Measurements from ENCODE around the gene RTP5. TPM values are rescaled to one million over a fixed set of nuclear protein-coding genes. Genes with fewer than 3 reads are reported as not detected.
"Not testable (repeated sequence)": the region's sequence is repeated elsewhere in the genome, so short reads cannot be mapped to it uniquely, and the experiment has no call there.

RTP5 gene
- total RNA-seq, 2 donors from 2014 or later, result not detected

GRCh38 chr2:241906826-241907570, 37.5 kb downstream of the RTP5 start:
- H3K36me3 ChIP-seq (ENCODE audit: control insufficient read depth, insufficient read depth, low read length), result no peaks in the 10 kb centered on the region
- no peak for TF ChIP-seq CTCF (conservative IDR thresholded peaks at IDR 0.05)
- no peaks in the 10 kb centered on the region for H3K4me1 ChIP-seq (ENCODE audit: control insufficient read depth, insufficient read depth, low read length)
- no peak overlapping the region for H3K27ac ChIP-seq (ENCODE audit: low read depth, low read length)
- no peaks in the 10 kb centered on the region for H3K9me3 ChIP-seq (ENCODE audit: control insufficient read depth, low read length)
- no peak overlapping the region for H3K9ac ChIP-seq (ENCODE audit: extremely low read depth, low read length, poor library complexity, severe bottlenecking)
- Mint-ChIP-seq H3K4me3 (no peak overlapping the region), H3K36me3 (ENCODE audit: low read depth) (no peaks in the 10 kb centered on the region), H3K4me1 (no peaks in the 10 kb centered on the region), H3K27ac (no peak overlapping the region), H3K9me3 (peaks cover 3% of the 10 kb centered on the region), H3K27me3 (ENCODE audit: insufficient read depth) (no peaks in the 10 kb centered on the region)
- DNase-seq, result no peak
- WGBS, 2 experiments (ENCODE audit: insufficient coverage in 1 of 2, insufficient read length in 1 of 2), result 94% methylated on average over 13 to 17 of the region's 18 CpGs
- H3K4me3 ChIP-seq (ENCODE audit: low read length), result no peak overlapping the region
- H3K27me3 ChIP-seq (ENCODE audit: control insufficient read depth, insufficient read depth, low read length, poor library complexity, severe bottlenecking), result no peaks in the 10 kb centered on the region

GRCh38 chr2:241907831-241908230, 38.3 kb downstream of the RTP5 start:
- not testable (repeated sequence) for H3K4me3 Mint-ChIP-seq; H3K4me1 ChIP-seq (ENCODE audit: control insufficient read depth, insufficient read depth, low read length); H3K9me3 Mint-ChIP-seq; H3K9me3 ChIP-seq (ENCODE audit: control insufficient read depth, low read length); H3K9ac ChIP-seq (ENCODE audit: extremely low read depth, low read length, poor library complexity, severe bottlenecking); H3K27ac Mint-ChIP-seq; H3K4me1 Mint-ChIP-seq; H3K27me3 ChIP-seq (ENCODE audit: control insufficient read depth, insufficient read depth, low read length, poor library complexity, severe bottlenecking); DNase-seq; H3K36me3 Mint-ChIP-seq (ENCODE audit: low read depth); H3K27ac ChIP-seq (ENCODE audit: low read depth, low read length); H3K27me3 Mint-ChIP-seq (ENCODE audit: insufficient read depth); H3K36me3 ChIP-seq (ENCODE audit: control insufficient read depth, insufficient read depth, low read length); H3K4me3 ChIP-seq (ENCODE audit: low read length)
- WGBS, 2 experiments (ENCODE audit: insufficient coverage in 1 of 2, insufficient read length in 1 of 2), result 93 to 99% methylated on average over 7 of the region's 7 CpGs

- no peaks in the 10 kb centered on the region for H3K36me3 ChIP-seq (ENCODE audit: control insufficient read depth, insufficient read depth, low read length)
- H3K27me3 ChIP-seq (ENCODE audit: control insufficient read depth, insufficient read depth, low read length, poor library complexity, severe bottlenecking), result no peaks in the 10 kb centered on the region
- peaks cover 11% of the 10 kb centered on the region for H3K9me3 ChIP-seq (ENCODE audit: control insufficient read depth, low read length)
- 86 to 89% methylated on average over 22 to 26 of the region's 26 CpGs for WGBS, 2 experiments (ENCODE audit: insufficient coverage in 1 of 2, insufficient read length in 1 of 2)
- Mint-ChIP-seq H3K4me1 (no peaks in the 10 kb centered on the region), H3K9me3 (peaks cover 17% of the 10 kb centered on the region), H3K4me3 (no peak overlapping the region), H3K36me3 (ENCODE audit: low read depth) (no peaks in the 10 kb centered on the region), H3K27me3 (ENCODE audit: insufficient read depth) (peaks cover under 1% of the 10 kb centered on the region), H3K27ac (no peak overlapping the region)
- peak; percentile 31 for DNase-seq
- no peak for TF ChIP-seq CTCF (conservative IDR thresholded peaks at IDR 0.05)
- no peaks in the 10 kb centered on the region for H3K4me1 ChIP-seq (ENCODE audit: control insufficient read depth, insufficient read depth, low read length)
- no peak overlapping the region for H3K9ac ChIP-seq (ENCODE audit: extremely low read depth, low read length, poor library complexity, severe bottlenecking)
- H3K27ac ChIP-seq (ENCODE audit: low read depth, low read length), result no peak overlapping the region
- H3K4me3 ChIP-seq (ENCODE audit: low read length), result no peak overlapping the region
Observed at GRCh38 chr2:241908686-241909420, 39.3 kb downstream of the RTP5 start.

All from endodermal cell (in vitro differentiated cells).